Stimulated activated CD8-positive, alpha-beta memory T cell treated with anti-CD3 and anti-CD28 coated beads, Interleukin-2, amount 100 ng/mL, for 48 hours (primary cell): ENCODE measurements around the gene ACSM2B.
"Not testable (repeated sequence)": the region's sequence is repeated elsewhere in the genome, so short reads cannot be mapped to it uniquely, and the experiment has no call there.

Experiments
- DNase-seq, 2 donors: peaks; one replicate each; pipeline ENCODE4 v3.0.0-alpha.2; 2020; ENCODE audit warnings: low read depth in 2 of 2

Gene ACSM2B

GRCh38 chr16:20576145-20576544 is at the start of gene ACSM2B:
ACSM2B (minus strand) TSS chr16:20576367; CDS start chr16:20564845, 11,522 bp downstream.
- not testable (repeated sequence) for DNase-seq

- DNase-seq: no peak
Measured at GRCh38 chr16:20624882-20625807, 49.0 kb upstream of the ACSM2B start.

- no peak for DNase-seq
Measured at GRCh38 chr16:20624205-20624604, 48.0 kb upstream of the ACSM2B start.

GRCh38 chr16:20622498-20622870 is 46.3 kb upstream of the ACSM2B start:
- DNase-seq: no peak

GRCh38 chr16:20621406-20621805 is 45.2 kb upstream of the ACSM2B start:
- DNase-seq: no peak

GRCh38 chr16:20620770-20621169 is 44.6 kb upstream of the ACSM2B start:
- DNase-seq: no peak

GRCh38 chr16:20620003-20620402 is 43.8 kb upstream of the ACSM2B start:
- no peak for DNase-seq

- no peak for DNase-seq
Measured at GRCh38 chr16:20617271-20617670, 41.1 kb upstream of the ACSM2B start.

- DNase-seq: no peak
Measured at GRCh38 chr16:20614186-20615141, 38.3 kb upstream of the ACSM2B start.

- no peak for DNase-seq
Measured at GRCh38 chr16:20613481-20614185, 37.5 kb upstream of the ACSM2B start.

GRCh38 chr16:20612551-20613480 is 36.6 kb upstream of the ACSM2B start:
- no peak for DNase-seq

- no peak for DNase-seq
Measured at GRCh38 chr16:20611975-20612481, 35.9 kb upstream of the ACSM2B start.

GRCh38 chr16:20611350-20611902 is 35.3 kb upstream of the ACSM2B start:
- DNase-seq: no peak

GRCh38 chr16:20610892-20611349 is 34.8 kb upstream of the ACSM2B start:
- no peak for DNase-seq

- no peak for DNase-seq
Measured at GRCh38 chr16:20610211-20610891, 34.2 kb upstream of the ACSM2B start.

- DNase-seq: not testable (repeated sequence)
Measured at GRCh38 chr16:20602205-20602604, 26.0 kb upstream of the ACSM2B start.

- not testable (repeated sequence) for DNase-seq
Measured at GRCh38 chr16:20599475-20599874, 23.3 kb upstream of the ACSM2B start.

- no peak for DNase-seq
Measured at GRCh38 chr16:20598832-20599469, 22.8 kb upstream of the ACSM2B start.

- DNase-seq: not testable (repeated sequence)
Measured at GRCh38 chr16:20595694-20596093, 19.5 kb upstream of the ACSM2B start.
